ENCODE results near the gene SLC47A2. TPM values are rescaled to one million over a fixed set of nuclear protein-coding genes. Genes with fewer than 3 reads are reported as not detected.

Gene SLC47A2
- total RNA-seq, 1 donor from 2014 or later: not detected

DNA sequence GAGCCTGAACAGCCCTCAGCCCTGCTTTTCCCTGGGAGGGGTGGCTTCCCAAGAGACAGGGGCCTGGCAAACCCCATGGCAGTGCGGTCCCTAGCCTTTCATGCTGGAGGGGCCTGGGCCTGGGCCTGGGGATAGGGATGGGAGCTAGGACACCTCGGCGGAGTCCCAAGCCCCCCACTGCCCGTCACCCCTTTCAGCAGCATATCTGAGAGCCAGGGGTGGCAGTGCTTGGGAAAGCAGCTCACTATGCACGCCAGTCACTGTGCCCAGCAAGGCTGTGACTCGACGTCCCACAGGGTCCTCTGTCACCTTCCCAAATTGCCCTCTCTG is 612 bp upstream of the SLC47A2 start:
- ATAC-seq (no peak), DNase-seq (ENCODE audit: missing footprints) (no peak)
- intact Hi-C loops (cut with DNase I): no loop called here

DNA sequence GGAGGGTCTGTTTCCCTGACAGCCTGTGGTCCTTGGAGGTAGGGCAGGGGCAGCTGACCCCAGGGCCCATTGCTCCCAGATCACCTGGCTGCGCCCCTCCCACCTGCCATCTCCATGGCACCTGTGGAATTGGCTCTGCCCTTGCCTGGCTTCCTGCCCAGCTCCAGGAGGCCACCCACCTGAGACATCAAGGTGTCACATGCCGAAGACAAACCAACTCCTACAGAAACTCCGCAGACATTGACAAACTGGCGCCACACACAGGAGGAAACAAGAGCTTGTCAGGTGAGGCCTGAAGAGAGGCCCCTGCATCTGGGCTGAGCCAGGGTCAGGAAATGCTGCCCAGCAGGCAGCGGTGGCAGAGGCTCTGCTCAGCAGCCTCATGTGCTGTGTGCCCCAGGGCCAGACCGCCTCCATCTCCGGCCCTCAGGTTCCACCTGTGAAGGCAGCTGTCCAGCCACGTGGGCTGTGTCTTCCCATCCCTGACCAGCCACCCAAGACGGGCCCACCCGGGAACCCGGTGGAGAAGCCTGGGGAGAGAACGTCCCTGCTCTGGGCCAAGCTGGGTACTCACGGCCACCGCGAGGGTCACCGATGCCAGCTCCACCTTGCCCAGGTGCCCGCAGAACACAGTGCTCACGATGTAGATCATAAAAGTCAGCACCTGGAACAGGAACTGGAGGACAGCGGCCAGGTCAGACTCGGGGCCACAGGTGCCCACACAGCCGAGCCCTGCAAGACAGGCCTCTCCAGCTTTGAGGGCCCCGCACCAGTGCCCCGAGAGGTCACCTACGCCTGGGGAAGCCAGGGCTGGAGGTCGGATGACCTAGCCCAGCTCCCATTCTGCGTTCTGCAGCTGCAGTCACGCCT is 1.6 kb downstream of the SLC47A2 start:
- intact Hi-C loops (cut with DNase I): no loop called here
- DNase-seq (ENCODE audit: missing footprints): no peak

DNA sequence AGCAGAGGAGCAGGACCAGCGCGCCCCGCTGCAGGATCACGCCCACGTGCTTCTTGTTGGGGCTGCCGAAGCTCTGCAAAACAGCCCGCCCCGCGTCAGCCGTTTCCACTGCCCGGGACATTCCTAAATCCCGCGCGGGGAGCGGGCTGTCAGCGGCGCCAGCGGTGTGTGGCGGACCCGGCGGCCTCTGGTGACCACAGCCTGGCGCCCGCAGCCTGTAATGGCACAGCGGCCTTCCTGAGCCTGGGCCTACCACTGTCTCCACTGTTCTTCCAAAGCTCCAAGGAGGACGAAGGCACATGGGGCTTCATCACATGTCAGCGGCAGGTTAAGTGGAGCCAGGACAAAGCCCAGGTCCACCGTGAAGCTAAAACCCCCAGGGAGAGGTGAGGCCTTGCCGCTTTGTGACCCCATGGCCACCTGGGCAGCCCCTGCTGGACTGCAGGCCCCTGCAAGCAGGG is 2.5 kb downstream of the SLC47A2 start:
- DNase-seq (ENCODE audit: missing footprints): no peak
- intact Hi-C loops (cut with DNase I): no loop called here
- no peak for ATAC-seq

More for the DNA sequence above, 1.6 kb downstream of the SLC47A2 start:
- no peak for ATAC-seq

DNA sequence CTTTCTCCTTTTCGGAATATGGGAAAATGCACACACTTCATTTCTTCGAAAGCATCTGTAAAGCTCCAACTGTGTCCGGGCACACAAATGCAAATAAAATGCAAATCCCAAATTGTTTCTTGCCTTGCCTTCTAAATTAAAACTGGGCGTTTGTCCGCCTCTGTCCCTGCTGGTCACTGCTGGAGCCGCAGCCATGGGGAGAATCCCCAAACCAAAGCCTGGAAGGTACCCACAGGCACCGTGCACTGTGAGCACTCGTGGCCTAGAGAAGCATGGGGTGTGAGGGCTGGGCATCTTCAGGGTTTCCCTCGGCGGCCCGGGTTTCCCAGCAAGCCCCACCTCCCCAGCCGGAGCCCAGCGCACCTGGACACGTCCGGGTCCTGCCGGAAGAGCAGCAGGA is 2.9 kb downstream of the SLC47A2 start:
- no peak for ATAC-seq
- intact Hi-C loops (cut with DNase I): no loop called here
- no peak for DNase-seq (ENCODE audit: missing footprints)

DNA sequence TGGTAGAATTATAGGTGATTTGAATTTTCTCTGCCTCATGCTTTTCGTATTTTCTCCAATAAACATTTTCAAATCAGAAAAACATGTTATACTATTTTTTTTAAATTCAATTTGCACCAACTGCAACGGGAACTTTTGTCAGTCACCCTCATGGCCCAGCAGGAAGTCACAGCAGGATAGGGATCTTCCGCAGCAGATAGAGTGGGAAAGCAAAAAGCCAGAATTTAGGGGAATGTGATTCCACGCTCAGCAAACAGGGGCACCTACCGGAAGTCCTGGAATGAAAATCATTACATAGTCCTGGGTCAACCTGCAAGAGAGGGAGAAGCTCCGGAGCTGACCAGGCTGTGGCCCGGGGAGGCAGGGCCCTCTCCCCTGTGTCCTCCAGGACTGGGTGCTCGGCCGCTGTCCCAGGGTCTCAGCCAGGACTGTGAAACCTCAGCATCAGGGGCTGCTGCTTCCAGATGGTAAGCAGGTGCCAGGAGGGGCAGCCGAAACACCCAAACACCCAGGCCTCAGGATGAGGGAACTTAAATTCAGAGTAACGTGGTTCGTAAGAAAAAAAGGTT is 3.9 kb downstream of the SLC47A2 start:
- ATAC-seq: no peak
- DNase-seq (ENCODE audit: missing footprints): no peak
- intact Hi-C loops (cut with DNase I): no loop called here

DNA sequence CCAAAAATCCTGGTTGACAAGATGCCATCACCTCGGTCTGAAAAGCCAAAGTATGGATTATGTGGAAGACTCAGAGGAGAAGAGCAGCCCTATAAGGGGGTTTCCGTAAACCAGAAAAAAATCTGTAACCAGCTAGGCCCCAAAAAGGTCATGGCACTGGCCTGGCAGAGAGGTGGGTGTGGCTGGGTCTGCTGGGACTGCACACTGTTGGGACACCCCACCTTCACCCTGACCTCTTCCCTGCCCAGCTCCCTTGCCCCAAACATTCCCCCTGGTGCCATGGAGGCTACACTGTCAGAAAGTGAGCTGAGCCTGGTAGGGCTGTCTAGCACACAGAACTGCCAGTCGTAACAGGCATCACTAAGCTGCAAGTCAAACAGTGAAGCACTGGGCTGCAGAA is 6.5 kb downstream of the SLC47A2 start:
- intact Hi-C loops (cut with DNase I): loop anchor here (10.0 kb wide), 1 partner anchor 45 kb away; no protein-coding TSS in a partner anchor
- ATAC-seq (no peak), DNase-seq (ENCODE audit: missing footprints) (no peak)

DNA sequence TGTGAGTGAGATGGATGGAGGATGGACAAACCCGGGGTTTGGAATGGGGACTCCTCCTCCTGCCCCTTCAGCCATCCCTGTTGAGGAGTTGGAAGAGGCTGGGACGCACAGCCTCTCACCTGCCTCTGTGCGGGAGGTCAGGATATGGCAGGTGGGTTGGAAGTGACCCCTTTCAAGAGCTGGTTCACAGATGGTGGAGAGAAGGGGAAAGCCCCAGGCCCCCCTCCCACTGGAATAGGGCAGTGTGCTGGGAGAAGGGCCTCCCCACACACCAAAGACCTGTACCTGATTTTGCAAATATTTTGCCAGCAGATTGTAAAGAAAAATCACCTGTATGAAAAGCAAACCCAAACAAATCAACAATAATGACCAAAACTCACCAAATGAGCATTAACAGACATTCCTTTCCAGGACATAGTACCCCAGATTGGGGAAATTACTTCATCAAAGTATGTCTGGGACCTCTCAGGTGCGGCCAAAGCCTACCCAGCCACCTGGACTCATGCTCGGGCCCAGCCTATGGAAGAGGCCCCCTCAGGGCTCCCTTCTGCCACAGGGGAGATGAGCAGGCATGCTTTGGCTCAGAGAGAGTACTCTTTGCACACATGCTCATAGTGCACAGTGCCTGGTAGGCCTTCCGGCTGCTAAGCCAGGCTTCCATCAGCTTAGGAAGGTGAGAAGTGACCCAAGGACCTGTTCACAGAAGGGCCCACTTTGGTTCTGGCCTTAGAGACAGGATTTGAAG is 7.8 kb downstream of the SLC47A2 start:
- DNase-seq (ENCODE audit: missing footprints): no peak
- intact Hi-C loops (cut with DNase I): loop anchor here (10.0 kb wide), 1 partner anchor 46 kb away; no protein-coding TSS in a partner anchor

DNA sequence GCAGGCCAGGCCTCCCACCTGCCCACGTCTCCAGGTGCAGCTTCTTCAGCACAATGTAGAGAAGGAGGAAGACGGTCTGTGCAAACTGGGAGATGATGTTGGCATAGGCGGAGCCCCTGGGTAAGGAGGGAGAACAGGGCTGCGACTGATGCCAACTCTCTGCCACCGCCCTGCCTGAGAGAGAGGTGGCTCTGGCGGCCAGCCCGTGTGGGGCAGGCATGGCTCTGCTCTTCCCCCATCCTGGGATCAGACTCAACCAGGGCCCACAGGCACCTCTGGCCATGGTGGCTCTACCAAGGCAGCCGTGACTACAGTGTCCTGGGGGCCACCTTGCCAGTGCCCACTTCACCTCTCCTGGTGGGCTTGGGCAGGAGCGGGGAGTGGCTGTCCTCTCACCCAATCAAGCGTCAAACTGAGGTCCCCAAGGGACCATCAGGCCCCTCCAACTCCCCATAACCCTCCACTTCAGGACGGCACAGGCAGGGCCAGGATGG is 8.6 kb downstream of the SLC47A2 start:
- ATAC-seq (peak; percentile 71), DNase-seq (ENCODE audit: missing footprints) (no peak)
- intact Hi-C loops (cut with DNase I): loop anchor here (10.0 kb wide), 1 partner anchor 47 kb away; no protein-coding TSS in a partner anchor

More for the DNA sequence above, 7.8 kb downstream of the SLC47A2 start:
- no peak for ATAC-seq

DNA sequence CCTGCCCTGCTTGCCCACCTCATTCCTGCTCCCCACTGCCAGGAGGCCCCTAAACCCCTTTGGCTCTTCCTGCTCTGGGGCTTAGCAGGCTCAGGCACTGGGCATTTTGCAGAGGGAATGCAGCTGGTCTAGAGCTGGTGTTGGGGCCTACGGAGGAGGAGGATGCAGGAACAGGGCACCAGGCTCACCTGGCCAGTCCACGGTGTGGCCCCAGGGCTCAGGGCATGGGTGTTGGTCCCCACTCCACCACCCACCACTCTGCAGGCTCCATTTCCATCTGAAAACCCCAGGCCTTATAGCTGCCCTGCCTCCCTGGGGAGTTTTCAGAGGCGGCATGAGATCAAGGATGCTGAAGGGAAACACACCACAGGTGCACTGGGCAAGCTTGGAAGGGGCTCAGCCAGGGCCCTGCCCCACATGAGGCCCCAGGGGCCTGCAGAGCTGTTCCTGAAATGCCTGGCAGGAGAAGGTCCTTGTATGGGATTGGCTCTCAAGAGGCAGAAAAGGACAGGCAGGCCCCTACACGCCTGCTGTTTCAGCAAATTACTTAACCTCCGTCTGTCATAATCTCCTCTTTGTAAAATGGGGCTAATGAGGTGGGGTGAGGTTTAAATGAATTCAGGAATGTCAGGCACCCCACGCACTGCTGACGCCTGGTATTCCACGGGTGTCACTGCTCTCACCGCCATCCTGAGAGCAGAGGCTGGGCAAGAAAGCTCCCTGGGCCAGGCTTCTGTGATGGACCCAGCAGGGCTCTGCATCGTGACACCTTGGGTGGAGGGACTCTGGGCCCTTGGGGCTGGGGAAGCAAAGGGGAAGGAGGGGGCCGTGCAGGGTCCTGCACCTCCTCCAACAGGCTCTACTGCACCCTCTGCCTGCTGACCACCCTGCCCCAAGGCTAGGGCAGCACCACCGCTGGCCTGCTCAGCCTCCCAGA is 9.3 kb downstream of the SLC47A2 start:
- intact Hi-C loops (cut with DNase I): loop anchor here (10.0 kb wide), 1 partner anchor 48 kb away; no protein-coding TSS in a partner anchor
- no peak for ATAC-seq
- DNase-seq (ENCODE audit: missing footprints): no peak

DNA sequence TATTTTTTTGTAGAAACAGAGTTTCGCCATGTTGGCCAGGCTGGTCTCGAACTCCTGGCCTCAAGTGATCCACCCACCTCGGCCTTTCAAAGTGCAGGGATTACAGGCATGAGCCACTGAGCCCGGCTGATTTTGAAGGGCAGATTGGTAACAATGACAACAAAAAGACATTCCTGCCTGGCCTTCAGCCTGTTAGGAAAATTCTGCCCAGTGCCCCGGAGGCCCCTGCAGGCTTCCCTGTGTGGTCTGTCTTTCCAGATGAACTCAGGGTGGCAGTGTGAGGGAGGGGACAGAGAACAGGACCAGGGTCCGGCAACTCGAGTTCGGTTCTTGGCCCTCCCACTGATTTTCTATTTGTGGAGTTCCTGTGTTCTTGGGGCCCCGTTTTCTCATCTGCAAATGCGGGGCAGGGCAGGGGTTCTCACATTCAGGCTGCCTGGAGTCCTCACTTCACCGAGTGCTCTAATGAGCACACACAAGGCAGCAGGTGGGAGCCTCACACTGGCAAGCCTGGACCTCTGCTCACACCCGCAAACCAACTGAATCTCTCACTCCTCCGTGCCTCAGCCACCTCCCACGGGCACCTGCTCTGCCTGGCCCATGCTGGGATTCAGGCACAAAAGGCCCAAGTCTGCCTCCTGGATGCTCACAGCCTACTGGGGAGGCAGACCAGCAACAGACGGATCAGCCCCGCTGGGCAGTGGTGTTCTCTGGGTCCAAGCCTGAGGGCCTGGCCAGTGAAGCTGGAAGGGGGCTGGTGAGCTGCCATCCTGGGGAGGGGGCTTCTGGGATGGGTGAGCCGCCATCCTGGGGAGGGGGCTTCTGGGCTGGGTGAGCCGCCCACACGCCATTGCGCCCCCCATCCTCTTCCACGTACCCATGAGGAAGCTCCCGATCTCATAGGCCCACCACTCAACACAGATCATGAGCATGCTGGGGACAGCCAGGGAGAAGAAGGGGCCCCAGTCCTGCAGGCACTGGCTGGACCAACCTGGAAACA is 10.3 kb downstream of the SLC47A2 start:
- ATAC-seq (no peak), DNase-seq (ENCODE audit: missing footprints) (no peak)
- intact Hi-C loops (cut with DNase I): loop anchor here (10.0 kb wide), 1 partner anchor 49 kb away; no protein-coding TSS in a partner anchor

DNA sequence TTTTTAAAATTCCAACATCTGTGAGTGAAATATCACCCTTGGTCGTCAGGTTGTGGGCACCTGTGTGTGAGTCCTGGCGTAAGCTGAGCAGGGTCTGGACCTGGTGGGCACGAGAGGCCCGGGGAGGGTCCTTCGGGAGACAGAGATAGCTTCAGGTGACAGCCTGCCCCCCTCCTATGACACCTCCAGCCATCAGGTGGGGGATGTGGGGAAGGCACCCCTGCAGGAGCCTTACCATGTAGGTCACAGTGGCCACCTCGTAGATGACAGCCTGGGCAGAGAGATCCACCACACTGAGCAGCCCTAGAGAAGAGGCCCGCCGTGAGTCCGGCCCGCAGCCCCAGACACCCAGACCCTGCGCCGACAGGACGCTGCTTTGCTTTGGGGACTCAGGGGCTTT is 11.2 kb downstream of the SLC47A2 start:
- DNase-seq (ENCODE audit: missing footprints) (no peak), ATAC-seq (no peak)
- intact Hi-C loops (cut with DNase I): loop anchor here (10.0 kb wide), 1 partner anchor 50 kb away; no protein-coding TSS in a partner anchor

DNA sequence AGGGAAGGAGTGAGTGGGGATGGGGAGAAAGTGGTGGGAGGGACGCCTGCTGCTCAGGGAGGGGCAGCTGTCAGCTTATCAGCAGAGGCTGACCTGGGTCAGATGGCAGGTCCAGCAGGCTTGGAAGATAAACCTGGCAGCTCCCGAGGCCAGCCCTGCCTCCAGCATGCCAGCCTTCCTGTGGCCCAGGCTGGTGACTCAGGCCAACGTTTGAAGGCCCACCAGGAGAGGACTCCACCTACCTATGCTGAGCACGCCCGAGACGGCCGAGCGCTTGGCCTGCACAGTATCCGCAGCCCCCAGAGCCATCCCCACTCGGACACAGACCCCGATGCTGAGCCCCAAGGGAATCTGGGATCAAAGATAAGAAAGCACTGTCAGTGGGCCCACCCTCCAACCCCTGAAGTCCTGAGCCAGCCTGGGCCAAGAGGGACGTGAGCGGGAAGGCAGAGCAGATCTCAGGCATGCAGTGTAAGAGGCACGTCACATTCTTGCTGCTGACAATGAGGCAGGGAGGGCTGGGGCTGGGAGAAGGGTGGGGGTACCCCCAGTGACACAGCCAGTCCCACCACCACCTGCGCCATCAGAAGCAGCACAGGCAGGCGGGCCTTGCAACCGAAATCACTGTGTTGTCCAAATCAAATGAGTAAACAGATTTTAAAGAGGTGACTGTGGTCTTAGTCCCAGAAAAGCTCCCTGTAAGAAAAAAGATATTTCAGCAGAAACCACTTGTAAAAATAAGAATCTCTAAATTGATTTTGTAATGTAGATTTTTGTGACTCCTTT is 12.4 kb downstream of the SLC47A2 start:
- intact Hi-C loops (cut with DNase I): loop anchor here (10.0 kb wide), 1 partner anchor 51 kb away; no protein-coding TSS in a partner anchor
- ATAC-seq (peak; percentile 58), DNase-seq (ENCODE audit: missing footprints) (peak; percentile 74)

DNA sequence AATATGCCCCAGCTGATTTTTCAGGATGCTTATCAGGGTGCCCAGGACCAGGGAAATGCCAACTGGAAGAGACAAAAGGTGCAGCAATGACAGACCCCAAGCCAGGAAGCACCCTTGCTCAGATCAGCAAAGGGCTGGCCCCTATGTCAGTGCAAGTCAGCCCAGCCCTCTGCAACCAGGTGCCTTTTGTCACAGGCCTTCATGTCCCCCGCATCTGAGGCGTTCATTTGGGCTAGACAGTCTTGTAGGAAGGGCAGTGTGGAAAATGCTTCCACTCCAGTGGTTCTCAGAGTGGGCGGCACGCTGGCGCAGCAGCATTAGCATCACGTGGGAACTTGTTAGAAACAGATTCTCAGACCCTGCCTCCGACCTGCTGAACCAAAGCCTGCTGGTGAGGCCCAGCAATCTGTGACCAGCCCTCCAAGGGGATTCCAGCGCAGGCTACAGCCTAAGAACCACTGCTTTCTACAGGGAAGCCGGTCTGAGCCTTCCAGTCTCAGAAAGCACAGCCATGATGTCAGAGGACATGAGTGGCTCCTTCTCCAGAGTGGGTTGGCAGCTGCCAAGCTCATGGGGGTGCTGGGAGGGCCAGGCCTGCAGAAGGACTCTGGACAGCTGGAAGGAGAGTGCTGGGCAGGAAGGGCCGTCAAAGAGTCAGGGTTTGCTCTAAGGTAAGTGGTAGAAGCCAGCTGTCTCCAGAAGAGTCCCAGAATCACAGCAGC is 13.1 kb downstream of the SLC47A2 start:
- intact Hi-C loops (cut with DNase I): loop anchor here (10.0 kb wide), 1 partner anchor 52 kb away; no protein-coding TSS in a partner anchor
- DNase-seq (ENCODE audit: missing footprints) (no peak), ATAC-seq (peak; percentile 50)

DNA sequence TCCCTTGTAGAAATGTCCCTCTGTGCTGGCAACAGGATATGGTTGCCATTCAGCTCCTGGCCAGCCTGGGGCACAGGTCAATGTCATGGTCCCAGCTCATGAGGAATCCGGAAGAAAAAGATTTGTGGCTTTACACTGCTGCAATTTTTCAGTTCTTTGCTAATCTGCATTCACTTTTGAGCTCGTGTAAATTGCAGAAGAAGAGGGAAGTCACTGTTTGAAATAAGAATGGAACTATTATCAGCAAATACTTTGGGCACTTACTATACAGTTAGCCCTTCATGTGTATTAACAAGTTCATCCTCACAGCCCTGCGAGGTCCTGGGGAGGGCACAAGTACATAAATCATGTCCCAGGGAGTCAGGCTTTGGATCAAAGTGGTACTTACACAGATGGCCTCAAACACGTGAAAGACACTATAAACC is 14.2 kb downstream of the SLC47A2 start:
- no peak for DNase-seq (ENCODE audit: missing footprints)
- no peak for ATAC-seq
- intact Hi-C loops (cut with DNase I): loop anchor here (10.0 kb wide), 1 partner anchor 53 kb away; no protein-coding TSS in a partner anchor

DNA sequence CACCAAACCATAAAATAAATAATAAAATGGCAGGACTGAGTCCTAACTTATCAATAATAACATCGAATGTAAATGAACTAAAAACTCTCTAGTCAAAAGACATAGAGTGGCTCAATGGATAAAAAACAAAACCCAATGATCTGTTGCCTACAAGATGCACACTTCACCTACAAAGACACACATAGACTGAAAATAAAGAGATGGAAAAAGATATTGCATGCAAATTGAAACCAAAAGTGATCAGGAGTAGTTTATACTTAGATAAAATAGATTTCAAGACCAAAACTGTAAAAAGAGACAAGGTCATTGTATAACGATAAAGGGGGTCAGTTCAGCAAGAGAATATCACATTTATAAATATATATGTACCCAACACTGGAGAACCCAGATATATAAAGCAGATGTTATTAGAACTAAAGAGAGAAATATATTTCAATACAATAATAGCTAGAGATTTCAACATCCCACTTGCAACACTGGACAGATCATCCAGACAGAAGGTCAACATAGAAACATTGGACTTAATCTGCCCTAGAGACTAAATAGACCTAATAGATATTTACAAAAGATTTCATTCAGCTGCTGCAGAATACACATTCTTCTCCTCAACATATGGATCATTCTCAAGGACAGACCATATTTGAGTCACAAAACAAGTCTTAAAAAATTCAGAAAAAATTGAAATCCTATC is 29.8 kb downstream of the SLC47A2 start:
- ATAC-seq (no peak), DNase-seq (ENCODE audit: missing footprints) (no peak)
- intact Hi-C loops (cut with DNase I): no loop called here

Measured in Right ventricle myocardium inferior (tissue), 1 donor.